Peyer's patch (tissue), 4 donors: ENCODE data around the gene GDF11. TPM values are rescaled to one million over a fixed set of nuclear protein-coding genes. Genes with fewer than 3 reads are reported as not detected.
A peak's percentile ranks its signal among the peaks of the same experiment; 100 is the strongest.

Experiments
- DNase-seq, 3 donors: peaks; one replicate each; pipeline ENCODE4 v3.0.0-alpha.2; 2017 to 2019
- H3K27ac ChIP-seq, 4 donors: fragments of 200-600 bp; sonication (generic); one replicate each; pipeline ENCODE4 v1.5.1; 2016 to 2019
- H3K27me3 ChIP-seq, 2 donors: fragments of 200-600 bp; sonication (generic); one replicate each; pipeline ENCODE4 v1.5.1; 2019
- H3K36me3 ChIP-seq, 3 donors: fragments of 200-600 bp; sonication (generic); one replicate each; pipeline ENCODE4 v1.5.1; 2016 to 2019
- H3K4me1 ChIP-seq, 4 donors: fragments of 200-600 bp; sonication (generic); one replicate each; pipeline ENCODE4 v1.5.1; 2016 to 2019
- H3K4me3 ChIP-seq, 4 donors: fragments of 200-600 bp; sonication (generic); 1 replicate in 3 of 4; 2 replicates in 1 of 4; pipeline ENCODE4 v1.5.1; 2016 to 2019; ENCODE audit warnings: mild to moderate bottlenecking in 1 of 4
- H3K9me3 ChIP-seq, 4 donors: fragments of 200-600 bp; sonication (generic); one replicate each; pipeline ENCODE4 v1.5.1; 2016 to 2019; ENCODE audit warnings: mild to moderate bottlenecking in 1 of 4
- POLR2A ChIP-seq, 2 donors: fragments of 450-650 bp; IDR thresholded peaks; one replicate each; pipeline ENCODE4 v1.5.1; 2017; ENCODE audit warnings: antibody characterized with exemption in 2 of 2, mild to moderate bottlenecking in 2 of 2, moderate library complexity in 2 of 2
- total RNA-seq, 4 donors: library from RNA; depleted of rRNA; stranded (reverse); fragments of >200 nt; gene quantifications; one replicate each; pipeline ENCODE4 v1.1.0, GENCODE V29; 2016
- TF ChIP-seq, protein P1 (sequence below), 6 experiments: fragments of 450-650 bp in 4 of 6; fragments of 200-600 bp in 2 of 6; sonication (generic) in 1 of 6; IDR thresholded peaks; one replicate each; pipeline ENCODE4 v1.5.1; 2017 to 2019; ENCODE audit warnings: antibody characterized with exemption in 6 of 6, mild to moderate bottlenecking in 3 of 6, moderate library complexity in 1 of 6

Gene GDF11
- total RNA-seq, 4 donors from 2014 or later, result 0.35 to 14.9 (median 1.1) TPM

- DNase-seq, result no peak
- TF ChIP-seq, protein P1, sequence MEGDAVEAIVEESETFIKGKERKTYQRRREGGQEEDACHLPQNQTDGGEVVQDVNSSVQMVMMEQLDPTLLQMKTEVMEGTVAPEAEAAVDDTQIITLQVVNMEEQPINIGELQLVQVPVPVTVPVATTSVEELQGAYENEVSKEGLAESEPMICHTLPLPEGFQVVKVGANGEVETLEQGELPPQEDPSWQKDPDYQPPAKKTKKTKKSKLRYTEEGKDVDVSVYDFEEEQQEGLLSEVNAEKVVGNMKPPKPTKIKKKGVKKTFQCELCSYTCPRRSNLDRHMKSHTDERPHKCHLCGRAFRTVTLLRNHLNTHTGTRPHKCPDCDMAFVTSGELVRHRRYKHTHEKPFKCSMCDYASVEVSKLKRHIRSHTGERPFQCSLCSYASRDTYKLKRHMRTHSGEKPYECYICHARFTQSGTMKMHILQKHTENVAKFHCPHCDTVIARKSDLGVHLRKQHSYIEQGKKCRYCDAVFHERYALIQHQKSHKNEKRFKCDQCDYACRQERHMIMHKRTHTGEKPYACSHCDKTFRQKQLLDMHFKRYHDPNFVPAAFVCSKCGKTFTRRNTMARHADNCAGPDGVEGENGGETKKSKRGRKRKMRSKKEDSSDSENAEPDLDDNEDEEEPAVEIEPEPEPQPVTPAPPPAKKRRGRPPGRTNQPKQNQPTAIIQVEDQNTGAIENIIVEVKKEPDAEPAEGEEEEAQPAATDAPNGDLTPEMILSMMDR (IDR thresholded peaks at IDR 0.05), result no peak
- no peak for TF ChIP-seq POLR2A (IDR thresholded peaks at IDR 0.05)
- H3K27ac ChIP-seq, result no peak overlapping the region
- H3K9me3 ChIP-seq, result no peaks in the 10 kb centered on the region
- H3K4me1 ChIP-seq, result no peaks in the 10 kb centered on the region
- H3K4me3 ChIP-seq, result no peak overlapping the region
- no peaks in the 10 kb centered on the region for H3K27me3 ChIP-seq
- peaks cover 0 to 83% (median 4%) of the 10 kb centered on the region in 3 donors for H3K36me3 ChIP-seq
Measured at GRCh38 chr12:55788546-55788945, 45.6 kb downstream of the GDF11 start.

DNA sequence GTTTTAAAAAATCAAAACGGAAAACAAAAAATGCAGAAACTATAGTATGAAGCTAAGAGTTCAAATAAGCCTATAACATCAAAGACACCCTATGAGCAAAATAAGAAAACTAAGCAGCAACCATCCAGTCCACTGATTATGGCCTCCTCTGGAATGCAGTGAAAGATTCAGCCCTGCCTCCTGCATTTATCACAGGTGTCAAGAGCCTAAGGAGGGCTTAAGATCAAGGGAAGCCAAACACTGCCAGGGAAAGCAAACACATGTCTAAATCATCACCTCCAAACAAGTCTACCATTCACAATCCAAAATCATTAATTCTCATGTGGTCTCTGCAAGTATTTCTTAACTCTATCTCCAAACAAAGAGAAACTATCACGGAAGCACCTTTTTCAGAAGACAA, 46.2 kb downstream of the GDF11 start:
- TF ChIP-seq, protein P1 (IDR thresholded peaks at IDR 0.05), result no peak
- no peak for TF ChIP-seq POLR2A (IDR thresholded peaks at IDR 0.05)
- Histone ChIP-seq H3K27me3 (no peaks in the 10 kb centered on the region), H3K4me3 (no peak overlapping the region), H3K4me1 (no peaks in the 10 kb centered on the region), H3K9me3 (no peaks in the 10 kb centered on the region), H3K36me3 (peaks cover 0 to 84% (median 4%) of the 10 kb centered on the region in 3 donors), H3K27ac (no peak overlapping the region)
- no peak for DNase-seq

- no peak for DNase-seq
- no peaks in the 10 kb centered on the region for H3K4me1 ChIP-seq
- no peaks in the 10 kb centered on the region for H3K9me3 ChIP-seq
- no peak overlapping the region for H3K4me3 ChIP-seq
- no peaks in the 10 kb centered on the region for H3K27me3 ChIP-seq
- H3K36me3 ChIP-seq, result peaks cover 0 to 92% (median 4%) of the 10 kb centered on the region in 3 donors
- no peak overlapping the region for H3K27ac ChIP-seq
- TF ChIP-seq, protein P1 (IDR thresholded peaks at IDR 0.05), result no peak
- no peak for TF ChIP-seq POLR2A (IDR thresholded peaks at IDR 0.05)
Measured at GRCh38 chr12:55789893-55790292, 47.0 kb downstream of the GDF11 start.

DNA sequence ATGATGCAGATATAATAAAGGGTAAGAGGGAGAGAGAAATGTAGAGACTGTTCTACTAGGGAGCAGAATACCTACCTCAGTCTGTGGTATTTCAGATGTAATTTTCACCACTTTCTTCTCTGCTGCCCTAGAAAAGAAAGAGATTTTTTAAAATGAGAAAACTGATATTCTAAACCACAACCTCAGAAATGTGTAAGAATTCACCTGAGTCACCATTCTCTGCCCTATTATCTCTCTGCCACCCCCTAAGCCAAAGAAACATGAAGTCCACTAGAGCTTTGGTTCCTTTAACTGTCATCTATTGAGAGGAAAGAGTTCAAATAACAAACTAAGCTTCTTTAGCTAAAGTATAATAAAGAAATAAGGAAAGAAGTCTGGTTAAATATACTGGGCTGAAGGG, 53.0 kb downstream of the GDF11 start:
- Histone ChIP-seq H3K27me3 (no peaks in the 10 kb centered on the region), H3K27ac (no peak overlapping the region), H3K36me3 (peaks cover 0 to 70% (median 0%) of the 10 kb centered on the region in 3 donors)

DNA sequence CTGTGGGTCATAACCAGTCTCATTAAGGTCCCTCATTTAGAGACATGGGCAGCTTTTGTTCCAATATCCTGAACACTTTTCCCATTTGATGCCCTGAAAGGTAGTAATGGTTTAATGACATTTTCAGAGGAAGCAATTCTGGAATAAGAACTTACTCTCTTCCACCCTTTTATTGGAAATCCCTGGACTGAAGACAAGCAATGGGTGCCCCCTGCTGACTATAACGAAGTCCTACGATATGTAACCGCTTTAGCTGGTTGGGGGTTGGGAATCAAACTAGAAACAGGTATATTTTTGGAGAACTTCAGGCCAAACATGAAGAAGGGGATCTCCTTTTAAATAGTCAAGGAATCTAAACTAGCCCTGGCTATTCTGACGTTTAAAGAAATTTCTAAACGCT, 54.1 kb downstream of the GDF11 start:
- H3K4me3 ChIP-seq, result no peak overlapping the region
- H3K4me1 ChIP-seq, result no peaks in the 10 kb centered on the region
- H3K27ac ChIP-seq, result no peak overlapping the region
- TF ChIP-seq, protein P1 (IDR thresholded peaks at IDR 0.05), result peak in 3 of 6 experiments; percentile 44 to 49 (median 45)
- TF ChIP-seq POLR2A (IDR thresholded peaks at IDR 0.05), result no peak
- peaks cover 0 to 72% (median 0%) of the 10 kb centered on the region in 3 donors for H3K36me3 ChIP-seq
- no peaks in the 10 kb centered on the region for H3K27me3 ChIP-seq
- no peak for DNase-seq
- H3K9me3 ChIP-seq, result no peaks in the 10 kb centered on the region

More for the DNA sequence above, 53.0 kb downstream of the GDF11 start:
- no peak overlapping the region for H3K4me3 ChIP-seq
- DNase-seq, result no peak
- no peaks in the 10 kb centered on the region for H3K4me1 ChIP-seq
- no peak for TF ChIP-seq POLR2A (IDR thresholded peaks at IDR 0.05)
- TF ChIP-seq, protein P1 (IDR thresholded peaks at IDR 0.05), result no peak
- H3K9me3 ChIP-seq, result no peaks in the 10 kb centered on the region

DNA sequence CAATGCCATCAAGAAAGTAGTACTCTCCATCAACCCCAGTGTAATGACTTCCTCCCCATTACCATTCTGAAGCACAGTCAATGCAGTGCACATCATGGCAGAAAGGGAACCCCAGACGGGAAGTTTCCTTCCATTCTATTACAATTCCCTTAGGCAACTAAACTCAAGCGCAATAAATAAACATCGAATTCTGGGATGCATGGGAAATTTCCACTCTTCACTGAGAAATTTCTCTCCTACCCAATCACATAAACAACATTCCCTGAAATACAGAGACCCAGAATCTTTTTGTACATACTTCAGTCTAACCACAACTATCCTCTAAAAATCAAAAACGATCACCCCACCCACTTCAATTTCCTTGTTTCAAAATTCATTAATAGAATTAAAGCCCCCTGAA, 54.6 kb downstream of the GDF11 start:
- Histone ChIP-seq H3K36me3 (peaks cover 0 to 68% (median 0%) of the 10 kb centered on the region in 3 donors), H3K4me1 (no peaks in the 10 kb centered on the region), H3K9me3 (no peaks in the 10 kb centered on the region), H3K4me3 (no peak overlapping the region), H3K27me3 (no peaks in the 10 kb centered on the region), H3K27ac (no peak overlapping the region)
- no peak for DNase-seq
- no peak for TF ChIP-seq POLR2A (IDR thresholded peaks at IDR 0.05)
- TF ChIP-seq, protein P1 (IDR thresholded peaks at IDR 0.05), result no peak
